H1 (cell line): ENCODE results near the gene BABAM2. TPM values are rescaled to one million over a fixed set of nuclear protein-coding genes. Genes with fewer than 3 reads are reported as not detected.

Experiments used
- CTCF ChIA-PET: fragments of 300-600 bp; sonication (Branson Sonifier 250); formaldehyde crosslinking; loops from one replicate; lab custom pipeline; 2021; ENCODE audit not compliant: partially characterized antibody; lab: Charles Lee
- POLR2A ChIA-PET: fragments of 300-600 bp; sonication (Branson Sonifier 250); formaldehyde crosslinking; loops from one replicate; lab custom pipeline; 2021; ENCODE audit warnings: inconsistent platforms; ENCODE audit not compliant: partially characterized antibody; lab: Charles Lee
- DNase-seq, 2 experiments: peaks; one replicate each; pipeline versions ENCODE4 v3.0.0 to v3.0.0-alpha.2; 2010 to 2022; ENCODE audit warnings: low spot score in 2 of 2, low read depth in 1 of 2, mixed read lengths in 1 of 2
- FAIRE-seq: peaks from 2 replicates; lab custom pipeline; 2011; peaks lifted over from hg19 to GRCh38; lab: Jason Lieb, UNC
- H2AFZ ChIP-seq: 2 replicates; pipeline ENCODE4 v1.8.1; 2012; ENCODE audit warnings: low read length, inconsistent platforms
- H2AK5ac ChIP-seq: 2 replicates; pipeline ENCODE4 v1.6.1; 2013; ENCODE audit warnings: low read depth, low read length
- H2BK120ac ChIP-seq: replicated peaks from 2 replicates; pipeline ENCODE3; 2013; ENCODE audit warnings: low read depth, low read length, inconsistent platforms
- H2BK12ac ChIP-seq: 2 replicates; pipeline ENCODE4 v1.6.1; 2013; ENCODE audit warnings: low read depth, low read length
- H2BK15ac ChIP-seq: 2 replicates; pipeline ENCODE4 v1.6.1; 2013; ENCODE audit warnings: low read length
- H2BK20ac ChIP-seq: 2 replicates; pipeline ENCODE4 v1.6.1; 2013; ENCODE audit warnings: low read length
- H2BK5ac ChIP-seq: 2 replicates; pipeline ENCODE4 v1.6.1; 2013; ENCODE audit warnings: low read depth, low read length
- H3K14ac ChIP-seq: 2 replicates; pipeline ENCODE4 v1.6.1; 2013; ENCODE audit warnings: inconsistent platforms; ENCODE audit not compliant: insufficient read length
- H3K18ac ChIP-seq: 2 replicates; pipeline ENCODE4 v1.6.1; 2013; ENCODE audit warnings: low read length; ENCODE audit errors: extremely low read depth
- H3K23ac ChIP-seq: 2 replicates; pipeline ENCODE4 v1.6.1; 2013; ENCODE audit warnings: inconsistent platforms; ENCODE audit not compliant: insufficient read length
- H3K23me2 ChIP-seq: 2 replicates; pipeline ENCODE4 v1.6.1; 2013; ENCODE audit warnings: low read depth, low read length
- H3K27ac ChIP-seq: 2 replicates; pipeline ENCODE4 v1.6.1; 2011; ENCODE audit warnings: low read depth, low read length, inconsistent platforms
- H3K27me3 ChIP-seq, 4 experiments: replicated peaks in 1 of 4; 1 replicate in 1 of 4; 2 replicates in 3 of 4; pipeline versions ENCODE4 v1.6.1 to v1.8.1; 2011 to 2013; ENCODE audit warnings: low read length in 3 of 4, mild to moderate bottlenecking in 3 of 4, inconsistent platforms in 2 of 4, mixed read lengths in 2 of 4, moderate library complexity in 1 of 4; ENCODE audit not compliant: control insufficient read depth in 3 of 4, insufficient read depth in 3 of 4; ENCODE audit errors: extremely low read depth in 1 of 4
- H3K36me3 ChIP-seq, 4 experiments: 2 replicates each; pipeline versions ENCODE4 v1.6.1 to v1.8.1; 2011 to 2013; ENCODE audit warnings: mild to moderate bottlenecking in 4 of 4, low read length in 3 of 4, moderate library complexity in 2 of 4, control low read depth in 1 of 4, inconsistent platforms in 1 of 4; ENCODE audit not compliant: insufficient read depth in 4 of 4, control insufficient read depth in 2 of 4
- H3K4ac ChIP-seq: replicated peaks from 2 replicates; pipeline ENCODE3; 2013; ENCODE audit warnings: low read length, low read depth, mixed read lengths, inconsistent platforms; ENCODE audit not compliant: insufficient read length
- H3K4me1 ChIP-seq, 4 experiments: replicated peaks in 1 of 4; 1 replicate in 1 of 4; 2 replicates in 3 of 4; pipeline versions ENCODE4 v1.6.1 to v1.8.1; 2011 to 2013; ENCODE audit warnings: low read length in 3 of 4, inconsistent platforms in 2 of 4, mixed read lengths in 1 of 4; ENCODE audit not compliant: insufficient read depth in 4 of 4, control insufficient read depth in 3 of 4
- H3K4me2 ChIP-seq, 2 experiments: 2 replicates each; pipeline versions ENCODE4 v1.6.1 to v1.8.1; 2011 to 2013; ENCODE audit warnings: low read depth in 2 of 2, low read length in 2 of 2, control low read depth in 1 of 2, inconsistent platforms in 1 of 2, mild to moderate bottlenecking in 1 of 2; ENCODE audit not compliant: insufficient read depth in 1 of 2
- H3K4me3 ChIP-seq, 4 experiments: fragments of 200-600, 300-600 bp in 1 of 4; sonication (generic), shearing (Covaris generic), sonication (Bioruptor Twin) in 1 of 4; 2 replicates each; pipeline versions ENCODE4 v1.5.1 to v1.8.1; 2011 to 2016; ENCODE audit warnings: low read length in 4 of 4, low read depth in 3 of 4, control low read depth in 2 of 4, inconsistent platforms in 2 of 4, mild to moderate bottlenecking in 2 of 4, mixed read lengths in 1 of 4, moderate library complexity in 1 of 4; ENCODE audit not compliant: insufficient read depth in 2 of 4; ENCODE audit errors: extremely low read depth in 1 of 4
- H3K56ac ChIP-seq: replicated peaks from 2 replicates; pipeline ENCODE3; 2013; ENCODE audit warnings: low read depth, mild to moderate bottlenecking, mixed read lengths, low read length, inconsistent platforms; ENCODE audit not compliant: insufficient read length
- H3K79me1 ChIP-seq: 2 replicates; pipeline ENCODE4 v1.6.1; 2013; ENCODE audit warnings: low read depth, low read length, control low read depth
- H3K79me2 ChIP-seq, 2 experiments: 2 replicates each; pipeline versions ENCODE4 v1.6.1 to v1.8.1; 2012 to 2013; ENCODE audit warnings: low read length in 2 of 2, mild to moderate bottlenecking in 2 of 2, inconsistent platforms in 1 of 2; ENCODE audit not compliant: insufficient read depth in 2 of 2, control insufficient read depth in 1 of 2
- H3K9ac ChIP-seq, 4 experiments: replicated peaks in 1 of 4; 1 replicate in 1 of 4; 2 replicates in 3 of 4; pipeline versions ENCODE4 v1.6.1 to v1.8.1; 2011 to 2013; ENCODE audit warnings: low read depth in 3 of 4, low read length in 3 of 4, control low read depth in 2 of 4, mild to moderate bottlenecking in 2 of 4, moderate library complexity in 2 of 4, inconsistent platforms in 1 of 4; ENCODE audit errors: extremely low read depth in 1 of 4
- H3K9me3 ChIP-seq, 2 experiments: 2 replicates each; pipeline versions ENCODE4 v1.6.1 to v1.8.1; 2012 to 2013; ENCODE audit warnings: mild to moderate bottlenecking in 2 of 2, moderate library complexity in 2 of 2, control low read depth in 1 of 2, inconsistent platforms in 1 of 2, low read depth in 1 of 2, low read length in 1 of 2, mixed read lengths in 1 of 2; ENCODE audit not compliant: insufficient read depth in 2 of 2
- H4K20me1 ChIP-seq, 2 experiments: replicated peaks in 1 of 2; 2 replicates each; pipeline versions ENCODE3 to v1.8.1; 2011 to 2013; ENCODE audit warnings: inconsistent platforms in 2 of 2, low read length in 2 of 2, mild to moderate bottlenecking in 1 of 2; ENCODE audit not compliant: insufficient read depth in 2 of 2, control insufficient read depth in 1 of 2
- H4K5ac ChIP-seq: 2 replicates; pipeline ENCODE4 v1.6.1; 2013; ENCODE audit warnings: low read length, low read depth, mixed read lengths, inconsistent platforms; ENCODE audit not compliant: insufficient read length
- H4K8ac ChIP-seq: 2 replicates; pipeline ENCODE4 v1.8.0; 2013; ENCODE audit warnings: mild to moderate bottlenecking, moderate library complexity, low read length, inconsistent platforms; ENCODE audit not compliant: insufficient read depth; ENCODE audit errors: extremely low read depth
- H4K91ac ChIP-seq: replicated peaks from 2 replicates; pipeline ENCODE3; 2013; ENCODE audit warnings: low read length, mixed read lengths, inconsistent platforms; ENCODE audit not compliant: insufficient read length
- BACH1 ChIP-seq: IDR thresholded peaks from 2 replicates; pipeline ENCODE4 v1.6.1; 2012; ENCODE audit warnings: low read length, improper control_type of control experiment
- CHD2 ChIP-seq: IDR thresholded peaks from 2 replicates; pipeline ENCODE4 v1.6.1; 2012; ENCODE audit warnings: low read length, improper control_type of control experiment
- CTBP2 ChIP-seq: IDR thresholded peaks from 2 replicates; pipeline ENCODE4 v1.7.0; 2011; ENCODE audit warnings: borderline replicate concordance, mild to moderate bottlenecking, moderate library complexity, mixed read lengths, low read length; ENCODE audit not compliant: insufficient read depth, insufficient read length
- JUND ChIP-seq: IDR thresholded peaks from 2 replicates; pipeline ENCODE4 v1.6.1; 2011; ENCODE audit warnings: mild to moderate bottlenecking, improper control_type of control experiment, low read length
- KDM1A ChIP-seq: fragments of 200-600, 300-600 bp; sonication (generic); IDR thresholded peaks from 2 replicates; pipeline ENCODE4 v1.7.1; 2016; ENCODE audit warnings: mild to moderate bottlenecking, low read length, borderline replicate concordance
- RNF2 ChIP-seq: fragments of 200-900, 300-1000 bp; sonication (generic); IDR thresholded peaks from 2 replicates; pipeline ENCODE4 v1.7.1; 2016; ENCODE audit warnings: borderline replicate concordance, low read depth, mild to moderate bottlenecking, antibody characterized with exemption, low read length; ENCODE audit not compliant: poor library complexity, severe bottlenecking; ENCODE audit errors: missing control alignments
- SAP30 ChIP-seq: fragments of 300-600 bp; sonication (generic); IDR thresholded peaks from 2 replicates; pipeline ENCODE4 v1.7.1; 2012; ENCODE audit warnings: low read length, moderate library complexity, mild to moderate bottlenecking, inconsistent platforms; ENCODE audit not compliant: insufficient read depth, insufficient replicate concordance
- SIRT6 ChIP-seq: IDR thresholded peaks from one replicate; pipeline ENCODE4 v1.7.1; 2012; ENCODE audit warnings: low read length, inconsistent platforms
- TEAD4 ChIP-seq: IDR thresholded peaks from 2 replicates; pipeline ENCODE4 v1.6.1; 2012; ENCODE audit warnings: low read depth, low read length, inconsistent platforms, mixed read lengths
- YY1 ChIP-seq: IDR thresholded peaks from 2 replicates; pipeline ENCODE4 v1.6.1; 2011; ENCODE audit warnings: low read depth, mild to moderate bottlenecking, low read length
- ZNF274 ChIP-seq: IDR thresholded peaks from 2 replicates; pipeline ENCODE4 v1.7.0; 2012; ENCODE audit warnings: low read length, borderline replicate concordance; ENCODE audit errors: extremely low read depth
- WGBS, 2 experiments: shearing (Covaris generic) in 1 of 2; methylation state at CpG; one replicate each; pipeline versions ENCODE4 v1.1.6 to v1.1.7; 2013 to 2015; ENCODE audit warnings: low lambda C conversion rate in 2 of 2, mixed read lengths in 2 of 2, inconsistent platforms in 1 of 2, low coverage in 1 of 2, missing lambda C conversion rate in 1 of 2; ENCODE audit not compliant: insufficient replicate concordance in 2 of 2, insufficient coverage in 1 of 2, insufficient read length in 1 of 2; ENCODE audit errors: extremely low coverage in 1 of 2, missing lambda C conversion rate in 1 of 2; 5-methylcytosine and 5-hydroxymethylcytosine counted together
- polyA plus RNA-seq, 7 experiments: library from polyadenylated mRNA; depleted of rRNA in 3 of 7; stranded (reverse) in 5 of 7; unstranded in 2 of 7; fragments of >200 nt in 5 of 7; fragments of 200-250 nt in 2 of 7; gene quantifications; 1 replicate in 5 of 7; 2 replicates in 1 of 7; 4 replicates in 1 of 7; pipeline versions ENCODE4 v1.2.1 to v1.2.3, GENCODE V29; 2011 to 2013; ENCODE audit warnings: missing spikeins in 2 of 7, mixed read lengths in 2 of 7
- total RNA-seq: library from RNA; stranded (reverse); fragmentation: NEBNext Ultra II Directional; extraction: Animal tissue kit (Norgen Biotek cat#: 25700); gene quantifications from 2 replicates; pipeline ENCODE4 v1.2.1, GENCODE V29; 2021

The BABAM2 gene
- total and polyA plus RNA-seq, 2 of the 8 experiments (the other 6 are each of a cell fraction or from before 2014, with no cell fraction given): 15.8 to 20.9 TPM

DNA sequence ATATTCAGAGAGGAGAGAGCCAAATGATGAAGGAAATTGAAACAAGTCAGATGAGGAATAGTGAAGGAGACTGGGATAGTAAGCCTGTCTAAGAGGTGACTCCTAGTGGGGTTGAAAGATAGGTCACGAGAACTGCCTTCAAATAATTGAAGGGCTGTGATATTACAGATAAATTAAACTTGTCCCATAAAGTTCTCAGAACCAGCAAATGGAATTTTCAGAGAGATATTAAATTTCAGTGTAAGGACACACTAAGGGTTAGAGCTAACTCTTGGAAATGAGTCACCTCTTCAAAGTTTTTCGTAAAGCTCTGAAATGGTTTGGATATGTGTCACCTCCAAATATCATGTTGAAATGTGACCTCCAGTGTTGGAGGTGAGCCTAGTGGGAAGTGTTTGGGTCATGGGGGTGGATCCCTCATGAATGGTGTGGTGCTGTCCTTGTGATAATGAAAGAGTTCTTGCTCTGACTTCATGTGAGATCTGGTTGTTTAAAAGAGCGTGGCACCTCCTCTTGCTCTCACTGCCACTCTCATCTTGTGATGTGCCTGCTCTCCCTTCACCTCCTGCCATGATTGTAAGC, 87.3 kb downstream of the BABAM2 start:
- Histone ChIP-seq H3K9me3 (no peaks in the 10 kb centered on the region), H2AFZ (no peak overlapping the region), H3K27me3 (no peaks in the 10 kb centered on the region), H4K20me1 (peaks cover 0 to 1% of the 10 kb centered on the region in 2 experiments), H3K4me2 (no peak overlapping the region), H3K9ac (no peak overlapping the region), H3K79me2 (no peaks in the 10 kb centered on the region), H3K14ac (no peak overlapping the region), H3K23me2 (no peaks in the 10 kb centered on the region), H3K56ac (no peak overlapping the region), H3K18ac (no peak overlapping the region), H3K27ac (no peak overlapping the region), H2AK5ac (no peak overlapping the region), H3K23ac (no peak overlapping the region), H3K4me3 (no peak overlapping the region), H3K36me3 (no peaks in the 10 kb centered on the region), H4K91ac (no peak overlapping the region), H3K4me1 (peaks cover 0 to 2% (median 0%) of the 10 kb centered on the region in 4 experiments; a peak in 1 of 7 replicates), H2BK5ac (no peak overlapping the region), H2BK12ac (no peak overlapping the region), H2BK20ac (no peak overlapping the region), H3K4ac (no peak overlapping the region), H3K79me1 (no peaks in the 10 kb centered on the region), H4K8ac (no peak overlapping the region), H2BK15ac (no peak overlapping the region), H4K5ac (no peak overlapping the region), H2BK120ac (no peak overlapping the region)
- DNase-seq (no peak), FAIRE-seq (no peak)
- POLR2A ChIA-PET: no interaction called here
- no peak for TF ChIP-seq JUND
- no peak for TF ChIP-seq SIRT6
- TF ChIP-seq TEAD4: no peak
- no peak for TF ChIP-seq ZNF274
- no peak for TF ChIP-seq CHD2
- TF ChIP-seq YY1: no peak
- no peak for TF ChIP-seq RNF2
- no peak for TF ChIP-seq SAP30
- no peak for TF ChIP-seq BACH1
- no peak for TF ChIP-seq KDM1A
- TF ChIP-seq CTBP2: no peak
- 95% methylated on average over 3 of the region's 3 CpGs; no CpG with 5 or more reads in 1 of the 2 experiments for WGBS, 2 experiments
- CTCF ChIA-PET: interaction anchor here (0.7 kb wide), 1 partner anchor 46 kb away, joined by 3 read pairs; no protein-coding TSS in a partner anchor
